Nephron (organoid): ENCODE measurements around the gene UBN1.

Experiments used
- H3K27ac Mint-ChIP-seq, 3 experiments: 2 replicates each; pipeline ENCODE4 v1.8.0; 2020; ENCODE audit warnings: mixed read lengths in 3 of 3, mild to moderate bottlenecking in 2 of 3, moderate library complexity in 1 of 3
- H3K27me3 Mint-ChIP-seq: 2 replicates; pipeline ENCODE4 v1.8.0; 2021; ENCODE audit warnings: low read depth, mild to moderate bottlenecking, moderate library complexity, mixed read lengths
- H3K36me3 Mint-ChIP-seq: 2 replicates; pipeline ENCODE4 v1.8.0; 2020; ENCODE audit warnings: low read depth, mixed read lengths
- H3K4me1 Mint-ChIP-seq: 2 replicates; pipeline ENCODE4 v1.8.0; 2020; ENCODE audit warnings: mixed read lengths
- H3K4me3 Mint-ChIP-seq, 3 experiments: 2 replicates each; pipeline ENCODE4 v1.8.0; 2020; ENCODE audit warnings: mild to moderate bottlenecking in 3 of 3, mixed read lengths in 3 of 3, moderate library complexity in 2 of 3
- H3K9me3 Mint-ChIP-seq: 2 replicates; pipeline ENCODE4 v1.8.0; 2020; ENCODE audit warnings: mixed read lengths
- TF ChIP-seq, protein P1 (sequence below), 3 experiments: fragments of 200-600 bp; sonication (generic); IDR thresholded peaks; one replicate each; pipeline ENCODE4 v1.5.0; 2021; ENCODE audit warnings: antibody characterized with exemption in 3 of 3; ENCODE audit not compliant: unreplicated experiment in 3 of 3

The UBN1 gene

DNA sequence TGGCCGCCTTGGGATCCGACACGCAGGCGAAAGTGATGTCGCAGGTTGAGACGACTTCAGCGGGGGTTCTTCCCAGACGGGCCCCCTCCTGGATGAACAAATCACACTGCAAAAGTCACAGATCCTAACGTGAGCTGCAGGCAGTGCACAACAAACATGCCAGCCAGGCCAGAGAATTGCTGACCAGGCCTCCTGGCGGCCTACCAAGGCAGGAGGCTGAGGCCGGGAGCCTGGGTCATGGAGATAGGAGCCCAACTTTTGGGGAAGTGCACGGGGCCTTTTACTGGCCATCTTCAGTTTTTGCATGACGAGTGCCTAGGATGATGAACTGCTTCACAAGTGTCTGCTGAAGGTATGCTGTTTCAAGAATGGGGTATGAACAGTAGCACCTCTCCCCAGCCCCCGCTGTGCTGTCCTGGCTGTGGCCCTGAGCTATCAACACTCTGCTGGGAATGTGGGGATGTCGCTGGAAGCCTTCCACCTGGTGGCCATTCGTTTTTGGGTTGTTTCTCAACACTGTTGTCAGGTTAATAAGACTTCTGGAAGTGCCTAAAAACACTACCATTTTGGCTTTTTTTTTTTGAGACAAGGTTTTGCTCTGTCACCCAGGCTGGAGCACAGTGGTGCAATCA is 32.6 kb upstream of the UBN1 start:
- H3K4me1 Mint-ChIP-seq, result no peaks in the 10 kb centered on the region
- peaks cover 64% of the 10 kb centered on the region for H3K36me3 Mint-ChIP-seq
- no peaks in the 10 kb centered on the region for H3K27me3 Mint-ChIP-seq
- no peaks in the 10 kb centered on the region for H3K9me3 Mint-ChIP-seq
- H3K27ac Mint-ChIP-seq, result no peak overlapping the region
- TF ChIP-seq, protein P1, sequence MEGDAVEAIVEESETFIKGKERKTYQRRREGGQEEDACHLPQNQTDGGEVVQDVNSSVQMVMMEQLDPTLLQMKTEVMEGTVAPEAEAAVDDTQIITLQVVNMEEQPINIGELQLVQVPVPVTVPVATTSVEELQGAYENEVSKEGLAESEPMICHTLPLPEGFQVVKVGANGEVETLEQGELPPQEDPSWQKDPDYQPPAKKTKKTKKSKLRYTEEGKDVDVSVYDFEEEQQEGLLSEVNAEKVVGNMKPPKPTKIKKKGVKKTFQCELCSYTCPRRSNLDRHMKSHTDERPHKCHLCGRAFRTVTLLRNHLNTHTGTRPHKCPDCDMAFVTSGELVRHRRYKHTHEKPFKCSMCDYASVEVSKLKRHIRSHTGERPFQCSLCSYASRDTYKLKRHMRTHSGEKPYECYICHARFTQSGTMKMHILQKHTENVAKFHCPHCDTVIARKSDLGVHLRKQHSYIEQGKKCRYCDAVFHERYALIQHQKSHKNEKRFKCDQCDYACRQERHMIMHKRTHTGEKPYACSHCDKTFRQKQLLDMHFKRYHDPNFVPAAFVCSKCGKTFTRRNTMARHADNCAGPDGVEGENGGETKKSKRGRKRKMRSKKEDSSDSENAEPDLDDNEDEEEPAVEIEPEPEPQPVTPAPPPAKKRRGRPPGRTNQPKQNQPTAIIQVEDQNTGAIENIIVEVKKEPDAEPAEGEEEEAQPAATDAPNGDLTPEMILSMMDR (IDR thresholded peaks at IDR 0.05; ENCODE audit: unreplicated experiment in 3 of 3), result no peak
- no peak overlapping the region for H3K4me3 Mint-ChIP-seq

DNA sequence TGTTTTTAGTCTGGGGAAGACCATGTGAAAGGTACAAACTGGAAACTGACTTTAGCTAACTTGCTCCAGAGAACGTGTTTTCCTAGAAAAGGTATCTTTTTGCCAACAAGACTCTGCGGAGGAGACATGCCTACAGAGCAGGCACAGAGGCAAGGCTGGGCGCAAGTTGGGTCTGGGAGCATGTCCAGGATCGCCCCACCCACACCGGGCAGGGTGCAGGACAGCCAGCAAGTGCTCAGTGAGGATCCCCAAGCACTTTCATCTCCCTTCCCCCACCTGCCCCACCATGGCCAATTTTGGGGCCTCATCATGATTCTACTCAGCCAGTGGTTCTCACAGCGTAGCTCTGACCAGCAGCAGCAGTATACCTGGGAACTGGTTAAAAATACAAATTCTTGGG is 26.6 kb upstream of the UBN1 start:
- TF ChIP-seq, protein P1 (IDR thresholded peaks at IDR 0.05; ENCODE audit: unreplicated experiment in 3 of 3), result no peak
- no peak overlapping the region for H3K4me3 Mint-ChIP-seq

DNA sequence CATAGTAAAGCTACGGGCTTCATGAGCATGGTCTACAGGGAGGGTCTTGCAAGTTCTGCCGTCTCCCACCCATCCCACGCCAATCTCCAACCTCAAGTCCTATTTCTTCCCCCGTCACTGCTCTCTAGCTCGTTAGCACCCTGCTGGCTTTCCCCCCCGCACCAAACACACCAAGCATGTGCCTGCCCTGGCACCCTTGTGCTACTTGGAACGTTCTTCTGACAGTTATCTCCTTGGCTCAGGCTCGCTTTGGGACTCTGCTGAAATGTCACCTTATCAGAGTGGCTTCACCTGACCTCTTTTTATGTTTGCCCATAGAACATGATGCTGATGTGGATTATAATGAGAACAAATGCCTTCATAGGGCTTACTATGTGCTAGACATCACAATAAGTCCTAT is 22.1 kb upstream of the UBN1 start:
- Mint-ChIP-seq H3K4me1 (no peaks in the 10 kb centered on the region), H3K9me3 (no peaks in the 10 kb centered on the region), H3K27me3 (no peaks in the 10 kb centered on the region), H3K4me3 (no peak overlapping the region), H3K27ac (no peak overlapping the region), H3K36me3 (peaks cover 61% of the 10 kb centered on the region)
- TF ChIP-seq, protein P1 (IDR thresholded peaks at IDR 0.05; ENCODE audit: unreplicated experiment in 3 of 3), result no peak

More for the DNA sequence above, 26.6 kb upstream of the UBN1 start:
- no peaks in the 10 kb centered on the region for H3K9me3 Mint-ChIP-seq
- H3K4me1 Mint-ChIP-seq, result no peaks in the 10 kb centered on the region
- peaks cover 69% of the 10 kb centered on the region for H3K36me3 Mint-ChIP-seq
- H3K27ac Mint-ChIP-seq, result no peak overlapping the region
- no peaks in the 10 kb centered on the region for H3K27me3 Mint-ChIP-seq

DNA sequence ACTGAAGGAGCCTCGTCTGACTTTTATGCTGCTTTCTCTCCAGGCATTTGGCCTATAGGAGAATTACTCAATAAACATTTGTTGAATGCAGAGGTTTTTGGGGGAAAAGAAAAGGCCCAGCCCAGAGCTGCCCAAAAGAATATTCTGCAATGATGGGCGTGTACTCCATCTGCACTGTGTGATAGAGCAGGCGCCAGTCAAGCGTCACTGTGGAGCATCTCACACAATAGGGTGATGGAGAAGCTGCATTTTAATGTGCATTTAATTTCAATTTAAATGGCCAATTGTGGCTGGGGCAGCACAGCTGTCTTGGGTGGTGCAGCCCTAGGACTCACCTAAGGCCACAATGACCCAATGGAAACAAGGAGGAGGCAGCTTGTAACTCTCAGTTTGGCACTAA is 20.8 kb upstream of the UBN1 start:
- Mint-ChIP-seq H3K36me3 (peaks cover 62% of the 10 kb centered on the region), H3K27me3 (no peaks in the 10 kb centered on the region), H3K9me3 (no peaks in the 10 kb centered on the region), H3K4me1 (no peaks in the 10 kb centered on the region), H3K27ac (no peak overlapping the region), H3K4me3 (no peak overlapping the region)
- TF ChIP-seq, protein P1 (IDR thresholded peaks at IDR 0.05; ENCODE audit: unreplicated experiment in 3 of 3), result no peak

DNA sequence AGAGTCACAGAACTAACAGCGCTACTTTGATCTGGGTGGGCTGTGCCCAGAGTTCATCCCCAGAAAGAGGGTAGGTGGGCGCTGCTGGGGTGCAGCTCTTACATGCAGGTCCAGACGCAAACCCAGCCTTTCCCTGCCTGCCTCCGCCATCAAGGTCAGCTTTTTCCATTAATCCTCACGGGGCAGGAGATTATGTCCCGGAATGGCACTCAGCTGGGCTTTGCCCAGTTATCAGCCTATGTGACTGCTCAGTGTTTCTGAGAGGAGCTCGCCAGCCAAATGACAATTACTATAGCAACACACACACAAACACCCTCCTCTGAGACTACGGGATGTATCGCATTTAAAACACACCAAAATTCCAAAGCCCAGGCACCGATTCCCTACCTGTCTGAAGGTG is 20.3 kb upstream of the UBN1 start:
- H3K27me3 Mint-ChIP-seq, result no peaks in the 10 kb centered on the region
- no peak overlapping the region for H3K4me3 Mint-ChIP-seq
- TF ChIP-seq, protein P1 (IDR thresholded peaks at IDR 0.05; ENCODE audit: unreplicated experiment in 3 of 3), result no peak
- no peaks in the 10 kb centered on the region for H3K4me1 Mint-ChIP-seq
- peaks cover 61% of the 10 kb centered on the region for H3K36me3 Mint-ChIP-seq
- H3K9me3 Mint-ChIP-seq, result no peaks in the 10 kb centered on the region
- no peak overlapping the region for H3K27ac Mint-ChIP-seq

DNA sequence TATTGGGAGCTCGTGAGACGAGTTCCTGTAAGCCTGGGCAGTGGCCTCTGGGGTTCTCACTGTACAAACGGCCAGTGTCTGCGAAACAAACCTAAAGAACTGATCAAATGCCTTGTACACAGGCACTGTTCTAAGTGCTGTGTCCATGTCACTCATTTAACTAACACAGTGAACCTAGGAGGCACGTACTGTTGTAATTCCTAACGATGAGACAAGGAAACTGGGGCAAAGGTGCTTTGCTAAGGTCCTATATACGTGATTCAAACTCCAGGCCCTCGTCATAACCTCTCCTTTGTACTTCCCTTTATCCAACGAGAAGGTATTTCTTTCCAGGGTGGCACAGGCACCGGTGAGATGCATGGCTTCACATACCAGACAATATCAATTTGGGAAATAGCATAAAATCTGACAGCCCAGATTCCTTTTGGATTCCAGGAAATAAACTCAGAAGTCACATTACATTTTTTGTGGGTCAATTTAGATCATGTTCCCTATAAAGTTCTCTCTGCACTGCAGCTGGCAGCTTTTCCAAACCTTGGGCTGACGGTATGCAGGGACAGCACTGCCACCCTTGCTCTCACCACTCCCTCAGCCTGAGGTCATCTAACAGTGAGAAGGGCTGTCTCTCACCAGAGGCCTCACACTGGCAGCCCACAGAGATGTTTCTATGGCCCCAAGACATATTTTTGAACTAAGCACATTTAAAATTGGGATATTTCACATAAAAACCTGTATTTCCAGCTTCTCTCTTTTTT is 18.5 kb upstream of the UBN1 start:
- Mint-ChIP-seq H3K9me3 (no peaks in the 10 kb centered on the region), H3K27me3 (no peaks in the 10 kb centered on the region), H3K27ac (no peak overlapping the region), H3K4me3 (no peak overlapping the region), H3K36me3 (peaks cover 62% of the 10 kb centered on the region), H3K4me1 (no peaks in the 10 kb centered on the region)
- TF ChIP-seq, protein P1 (IDR thresholded peaks at IDR 0.05; ENCODE audit: unreplicated experiment in 3 of 3), result no peak
